ENCODE results near the gene ADARB2.
"Not testable (repeated sequence)": the region's sequence is repeated elsewhere in the genome, so short reads cannot be mapped to it uniquely, and the experiment has no call there.

ADARB2 gene

GRCh38 chr10:1737222-1738061 is at the start of gene ADARB2:
Gene ADARB2 (minus strand): TSS chr10:1737525.
- H3K4me3 ChIP-seq (ENCODE audit: low read length): peak within 1 kb of the TSS; percentile 98
- no peak for TF ChIP-seq ZNF274 (IDR thresholded peaks at IDR 0.05; ENCODE audit: low read depth, low read length)

- no peak overlapping the region for H3K4me3 ChIP-seq (ENCODE audit: low read length)
- no peak for TF ChIP-seq ZNF274 (IDR thresholded peaks at IDR 0.05; ENCODE audit: low read depth, low read length)
Observed at GRCh38 chr10:1785835-1786234, 48.5 kb upstream of the ADARB2 start.

GRCh38 chr10:1782841-1783240 is 45.5 kb upstream of the ADARB2 start:
- no peak for TF ChIP-seq ZNF274 (IDR thresholded peaks at IDR 0.05; ENCODE audit: low read depth, low read length)
- no peak overlapping the region for H3K4me3 ChIP-seq (ENCODE audit: low read length)

- TF ChIP-seq ZNF274 (IDR thresholded peaks at IDR 0.05; ENCODE audit: low read depth, low read length): no peak
- H3K4me3 ChIP-seq (ENCODE audit: low read length): no peak overlapping the region
Observed at GRCh38 chr10:1779796-1780195, 42.5 kb upstream of the ADARB2 start.

GRCh38 chr10:1778375-1778969 is 41.1 kb upstream of the ADARB2 start:
- no peak for TF ChIP-seq ZNF274 (IDR thresholded peaks at IDR 0.05; ENCODE audit: low read depth, low read length)
- no peak overlapping the region for H3K4me3 ChIP-seq (ENCODE audit: low read length)

GRCh38 chr10:1776127-1776662 is 38.9 kb upstream of the ADARB2 start:
- no peak for TF ChIP-seq ZNF274 (IDR thresholded peaks at IDR 0.05; ENCODE audit: low read depth, low read length)
- H3K4me3 ChIP-seq (ENCODE audit: low read length): no peak overlapping the region

- H3K4me3 ChIP-seq (ENCODE audit: low read length): no peak overlapping the region
- no peak for TF ChIP-seq ZNF274 (IDR thresholded peaks at IDR 0.05; ENCODE audit: low read depth, low read length)
Observed at GRCh38 chr10:1774796-1775195, 37.5 kb upstream of the ADARB2 start.

- H3K4me3 ChIP-seq (ENCODE audit: low read length): not testable (repeated sequence)
Observed at GRCh38 chr10:1773204-1773603, 35.9 kb upstream of the ADARB2 start.

GRCh38 chr10:1766049-1766448 is 28.7 kb upstream of the ADARB2 start:
- no peak for TF ChIP-seq ZNF274 (IDR thresholded peaks at IDR 0.05; ENCODE audit: low read depth, low read length)
- H3K4me3 ChIP-seq (ENCODE audit: low read length): no peak overlapping the region

- no peak for TF ChIP-seq ZNF274 (IDR thresholded peaks at IDR 0.05; ENCODE audit: low read depth, low read length)
- no peak overlapping the region for H3K4me3 ChIP-seq (ENCODE audit: low read length)
Observed at GRCh38 chr10:1762076-1762475, 24.8 kb upstream of the ADARB2 start.

GRCh38 chr10:1754506-1755153 is 17.3 kb upstream of the ADARB2 start:
- H3K4me3 ChIP-seq (ENCODE audit: low read length): no peak overlapping the region
- TF ChIP-seq ZNF274 (IDR thresholded peaks at IDR 0.05; ENCODE audit: low read depth, low read length): no peak

- no peak for TF ChIP-seq ZNF274 (IDR thresholded peaks at IDR 0.05; ENCODE audit: low read depth, low read length)
- no peak overlapping the region for H3K4me3 ChIP-seq (ENCODE audit: low read length)
Observed at GRCh38 chr10:1752153-1752552, 14.8 kb upstream of the ADARB2 start.

- TF ChIP-seq ZNF274 (IDR thresholded peaks at IDR 0.05; ENCODE audit: low read depth, low read length): no peak
- H3K4me3 ChIP-seq (ENCODE audit: low read length): no peak overlapping the region
Observed at GRCh38 chr10:1747590-1748157, 10.3 kb upstream of the ADARB2 start.

GRCh38 chr10:1746796-1747195 is 9.5 kb upstream of the ADARB2 start:
- no peak overlapping the region for H3K4me3 ChIP-seq (ENCODE audit: low read length)
- no peak for TF ChIP-seq ZNF274 (IDR thresholded peaks at IDR 0.05; ENCODE audit: low read depth, low read length)
